NCI-H345 (cell line): ENCODE data around the gene SOBP.
"Not testable (repeated sequence)": the region's sequence is repeated elsewhere in the genome, so short reads cannot be mapped to it uniquely, and the experiment has no call there.

Experiments
- DNase-seq: peaks from one replicate; lab custom pipeline; 2025; lab: John Stamatoyannopoulos, UW

Gene SOBP

GRCh38 chr6:107488174-107488874 lies 1.6 kb upstream of the SOBP start:
- DNase-seq: no peak

- DNase-seq: peak; percentile 37
These were observed 862 bp upstream of the SOBP start for GRCh38 chr6:107488875-107489635.

GRCh38 chr6:107490566-107491137 lies 735 bp downstream of the SOBP start:
- no peak for DNase-seq

- DNase-seq: peak; percentile 31
These were observed 1.3 kb downstream of the SOBP start for GRCh38 chr6:107491138-107491609.

- peak; percentile 19 for DNase-seq
These were observed 2.1 kb downstream of the SOBP start for GRCh38 chr6:107491760-107492660.

GRCh38 chr6:107493158-107494057 lies 3.5 kb downstream of the SOBP start:
- DNase-seq: peak; percentile 45

- DNase-seq: no peak
These were observed 5.3 kb downstream of the SOBP start for GRCh38 chr6:107495196-107495643.

GRCh38 chr6:107495971-107496370 lies 6.1 kb downstream of the SOBP start:
- no peak for DNase-seq

- no peak for DNase-seq
These were observed 7.2 kb downstream of the SOBP start for GRCh38 chr6:107496892-107497684.

GRCh38 chr6:107504270-107505026 lies 14.5 kb downstream of the SOBP start:
- no peak for DNase-seq

GRCh38 chr6:107506145-107506544 lies 16.2 kb downstream of the SOBP start:
- no peak for DNase-seq

- DNase-seq: no peak
These were observed 19.6 kb downstream of the SOBP start for GRCh38 chr6:107509506-107509905.

GRCh38 chr6:107510108-107510507 lies 20.2 kb downstream of the SOBP start:
- DNase-seq: no peak

GRCh38 chr6:107511511-107511993 lies 21.6 kb downstream of the SOBP start:
- DNase-seq: no peak

- no peak for DNase-seq
These were observed 23.3 kb downstream of the SOBP start for GRCh38 chr6:107513214-107513613.

GRCh38 chr6:107515955-107516354 lies 26.0 kb downstream of the SOBP start:
- DNase-seq: no peak

GRCh38 chr6:107517274-107517673 lies 27.4 kb downstream of the SOBP start:
- no peak for DNase-seq

- DNase-seq: not testable (repeated sequence)
These were observed 29.3 kb downstream of the SOBP start for GRCh38 chr6:107519224-107519623.

GRCh38 chr6:107520706-107521105 lies 30.8 kb downstream of the SOBP start:
- DNase-seq: not testable (repeated sequence)
